ENCODE measurements around the gene TAP2. TPM values are rescaled to one million over a fixed set of nuclear protein-coding genes. Genes with fewer than 3 reads are reported as not detected.

Gene TAP2
- total and polyA plus RNA-seq, 10 of the 15 experiments (the other 5 are each of a cell fraction or from before 2014, with no cell fraction given), result 5.3 to 77.2 (median 35.3) TPM

GRCh38 chr6:32885698-32886286 is 47.3 kb upstream of the TAP2 start (continued):
- TF ChIP-seq ZBTB40 (IDR thresholded peaks at IDR 0.05; ENCODE audit: borderline replicate concordance), result peak; percentile 52; the same call in 1 of the 2 replicates

GRCh38 chr6:32883789-32884188 is 45.2 kb upstream of the TAP2 start:
- RAD21 ChIA-PET (ENCODE audit: unreplicated experiment), result interaction anchor here (1.8 to 2.7 kb wide), 4 partner anchors 45 to 101 kb away, joined by 4 to 13 read pairs (median 7); partner anchors contain the start of genes HLA-DMA, HLA-DMB and TAP2
- Histone ChIP-seq H3K4me1 (ENCODE audit: control insufficient read depth, insufficient read depth, low read length) (0 out of 2 replicates have a peak, but pooled peaks cover 3% of the 10 kb centered on the region), H3K36me3 (ENCODE audit: control insufficient read depth in 2 of 2, insufficient read depth in 2 of 2, low read length in 1 of 2) (no peaks in the 10 kb centered on the region), H3K27ac (ENCODE audit: control insufficient read depth, insufficient read depth) (no peak overlapping the region), H3K9ac (ENCODE audit: control insufficient read depth, insufficient read depth, low read length) (no peak overlapping the region), H3K79me2 (ENCODE audit: control insufficient read depth, insufficient read depth, low read length) (no peaks in the 10 kb centered on the region), H3K4me3 (no peak overlapping the region), H3K27me3 (replicated peaks in 1 of 2; ENCODE audit: control insufficient read depth in 2 of 2, insufficient read depth in 2 of 2, low read length in 1 of 2) (no peaks in the 10 kb centered on the region; a peak in 1 of 4 replicates), H3K4me2 (ENCODE audit: control insufficient read depth, insufficient read depth) (no peak overlapping the region), H4K20me1 (ENCODE audit: control insufficient read depth, insufficient read depth) (no peaks in the 10 kb centered on the region), H2AFZ (ENCODE audit: control insufficient read depth, low read depth, low read length) (no peak overlapping the region), H3K9me3 (replicated peaks; ENCODE audit: control insufficient read depth, insufficient read depth, low read length) (no peaks in the 10 kb centered on the region)
- FAIRE-seq (no peak), DNase-seq (ENCODE audit: low read depth, low spot score) (no peak), ATAC-seq (no peak)
- CTCF ChIA-PET, result interaction anchor here (0.5 to 12.7 kb wide), 5 partner anchors 50 to 195 kb away, joined by 3 to 260 read pairs (median 30); partner anchors contain the start of gene HLA-DMA
- BruUV-seq (replicated peaks), result no TSS peak
- WGBS (ENCODE audit: insufficient coverage, insufficient replicate concordance, low lambda C conversion rate, missing lambda C conversion rate), result 57% methylated on average over 5 of the region's 5 CpGs
- SMC1A ChIA-PET (ENCODE audit: uncharacterized antibody, unreplicated experiment), result interaction anchor here (13.8 kb wide), 1 partner anchor 100 kb away, joined by 184 read pairs; no protein-coding TSS in a partner anchor
- intact Hi-C loops (cut with micrococcal nuclease; ENCODE audit: unreplicated experiment), result loop anchor here (10.0 kb wide), 1 partner anchor 201 kb away; no protein-coding TSS in a partner anchor
- POLR2A ChIA-PET, result no interaction called here
- in situ Hi-C loops (cut with MboI), result no loop called here
- no peak for TF ChIP-seq CHD4 (IDR thresholded peaks at IDR 0.05)
- no peak for TF ChIP-seq HDAC6 (IDR thresholded peaks at IDR 0.05; ENCODE audit: unreplicated experiment)
- no peak for TF ChIP-seq PKNOX1 (IDR thresholded peaks at IDR 0.05)
- no peak for TF ChIP-seq ZBTB33 (IDR thresholded peaks at IDR 0.05)
- no peak for TF ChIP-seq BCL11A (IDR thresholded peaks at IDR 0.05; ENCODE audit: low read depth, low read length)
- TF ChIP-seq RFX5 (IDR thresholded peaks at IDR 0.05; ENCODE audit: low read depth, low read length), result no peak
- no peak for TF ChIP-seq ZNF217 (IDR thresholded peaks at IDR 0.05)
- TF ChIP-seq POLR2AphosphoS5 (IDR thresholded peaks at IDR 0.05; ENCODE audit: low read length), result no peak
- TF ChIP-seq IRF4 (IDR thresholded peaks at IDR 0.05; ENCODE audit: low read depth, low read length), result no peak
- no peak for TF ChIP-seq RAD21 (IDR thresholded peaks at IDR 0.05; ENCODE audit: insufficient read depth, low read depth, low read length)
- no peak for TF ChIP-seq MLLT1 (IDR thresholded peaks at IDR 0.05)
- no peak for TF ChIP-seq NR2C1 (IDR thresholded peaks at IDR 0.05)
- no peak for TF ChIP-seq YBX1 (IDR thresholded peaks at IDR 0.05)
- TF ChIP-seq EED (IDR thresholded peaks at IDR 0.05; ENCODE audit: low read depth), result no peak

Data from GM12878 (cell line).